Breast epithelium (tissue), 4 donors: ENCODE data around the gene C2orf78. TPM values are rescaled to one million over a fixed set of nuclear protein-coding genes. Genes with fewer than 3 reads are reported as not detected.
"Not testable (repeated sequence)": the region's sequence is repeated elsewhere in the genome, so short reads cannot be mapped to it uniquely, and the experiment has no call there.

Experiments
- DNase-seq, 2 donors: peaks; one replicate each; pipeline ENCODE4 v3.0.0-alpha.2; 2019; ENCODE audit warnings: low spot score in 2 of 2
- H3K27ac ChIP-seq, 2 donors: fragments of 200-600 bp; sonication (generic) in 1 of 2; one replicate each; pipeline ENCODE4 v1.5.1; 2016 to 2019; ENCODE audit warnings: mild to moderate bottlenecking in 1 of 2
- H3K27me3 ChIP-seq, 2 donors: fragments of 200-600 bp; sonication (generic) in 1 of 2; one replicate each; pipeline versions ENCODE4 v1.5.1 to v1.6.0; 2017 to 2019; ENCODE audit warnings: control low read depth in 1 of 2, mild to moderate bottlenecking in 1 of 2
- H3K36me3 ChIP-seq: fragments of 200-600 bp; one replicate; pipeline ENCODE4 v1.5.1; 2019
- H3K4me1 ChIP-seq, 2 donors: fragments of 200-600 bp; sonication (generic); one replicate each; pipeline ENCODE4 v1.5.1; 2016 to 2019; ENCODE audit warnings: control low read depth in 1 of 2
- H3K4me3 ChIP-seq, 3 donors: fragments of 200-600 bp; sonication (generic); 1 replicate in 2 of 3; 2 replicates in 1 of 3; pipeline ENCODE4 v1.5.1; 2016 to 2019; ENCODE audit warnings: mild to moderate bottlenecking in 3 of 3, moderate library complexity in 2 of 3
- H3K9me3 ChIP-seq, 2 donors: fragments of 200-600 bp; sonication (generic) in 1 of 2; one replicate each; pipeline ENCODE4 v1.5.1; 2016 to 2019; ENCODE audit warnings: control low read depth in 1 of 2
- CTCF ChIP-seq, 3 donors: fragments of 450-650 bp; IDR thresholded peaks; one replicate each; pipeline ENCODE4 v1.5.1; 2016 to 2017; ENCODE audit warnings: antibody characterized with exemption in 3 of 3, mild to moderate bottlenecking in 3 of 3, moderate library complexity in 3 of 3
- POLR2A ChIP-seq: fragments of 450-650 bp; IDR thresholded peaks from one replicate; pipeline ENCODE4 v1.6.1; 2016; ENCODE audit warnings: antibody characterized with exemption, mild to moderate bottlenecking, moderate library complexity
- POLR2AphosphoS5 ChIP-seq, 3 donors: sonication (generic); formaldehyde crosslinking; IDR thresholded peaks; one replicate each; pipeline ENCODE4 v1.6.1; 2017; ENCODE audit warnings: antibody characterized with exemption in 3 of 3
- intact Hi-C: fragments of 100-400 bp; cut with DNase I; formaldehyde crosslinking; loops from one replicate; pipeline ENCODE4 v1.15.1; 2023; ENCODE audit warnings: low total_unique reads
- total RNA-seq, 3 donors: library from RNA; depleted of rRNA; stranded (reverse); fragments of >200 nt; gene quantifications; one replicate each; pipeline ENCODE4 v1.1.0, GENCODE V29; 2016

C2orf78 gene
- total RNA-seq, 3 donors from 2014 or later: not detected

- H3K27ac ChIP-seq: peak overlapping the region in 1 of 2 donors; percentile 40
- H3K27me3 ChIP-seq: no peaks in the 10 kb centered on the region
- DNase-seq: no peak
- no peaks in the 10 kb centered on the region for H3K36me3 ChIP-seq
- TF ChIP-seq CTCF (IDR thresholded peaks at IDR 0.05) (no peak), POLR2AphosphoS5 (IDR thresholded peaks at IDR 0.05) (peak in 1 of 3 donors; percentile 44), POLR2A (no peak)
- no peak overlapping the region for H3K4me3 ChIP-seq
- H3K4me1 ChIP-seq: no peaks in the 10 kb centered on the region
- no peaks in the 10 kb centered on the region for H3K9me3 ChIP-seq
- intact Hi-C loops: no loop called here
These were observed 37.7 kb upstream of the C2orf78 start for GRCh38 chr2:73746015-73746876.

GRCh38 chr2:73746877-73747208, 37.1 kb upstream of the C2orf78 start:
- Histone ChIP-seq H3K4me3 (no peak overlapping the region), H3K9me3 (no peaks in the 10 kb centered on the region), H3K27ac (no peak overlapping the region), H3K27me3 (no peaks in the 10 kb centered on the region), H3K4me1 (no peaks in the 10 kb centered on the region), H3K36me3 (no peaks in the 10 kb centered on the region)
- DNase-seq: no peak
- intact Hi-C loops: loop anchor here (1.0 kb wide), 1 partner anchor 10 kb away; no protein-coding TSS in a partner anchor
- TF ChIP-seq POLR2AphosphoS5 (IDR thresholded peaks at IDR 0.05): no peak
- no peak for TF ChIP-seq CTCF (IDR thresholded peaks at IDR 0.05)
- TF ChIP-seq POLR2A: no peak

GRCh38 chr2:73749314-73749713, 34.7 kb upstream of the C2orf78 start:
- H3K27ac ChIP-seq: no peak overlapping the region
- H3K36me3 ChIP-seq: no peaks in the 10 kb centered on the region
- no peaks in the 10 kb centered on the region for H3K9me3 ChIP-seq
- H3K4me1 ChIP-seq: no peaks in the 10 kb centered on the region
- TF ChIP-seq CTCF (IDR thresholded peaks at IDR 0.05) (no peak), POLR2AphosphoS5 (IDR thresholded peaks at IDR 0.05) (no peak)
- intact Hi-C loops: no loop called here
- no peaks in the 10 kb centered on the region for H3K27me3 ChIP-seq
- no peak for DNase-seq
- no peak overlapping the region for H3K4me3 ChIP-seq

GRCh38 chr2:73754332-73754731, 29.7 kb upstream of the C2orf78 start:
- not testable (repeated sequence) for H3K36me3 ChIP-seq

GRCh38 chr2:73759285-73759764, 24.7 kb upstream of the C2orf78 start:
- Histone ChIP-seq H3K4me3 (no peak overlapping the region), H3K27ac (no peak overlapping the region), H3K36me3 (no peaks in the 10 kb centered on the region), H3K4me1 (no peaks in the 10 kb centered on the region), H3K9me3 (no peaks in the 10 kb centered on the region), H3K27me3 (no peaks in the 10 kb centered on the region)
- no peak for TF ChIP-seq CTCF (IDR thresholded peaks at IDR 0.05)
- TF ChIP-seq POLR2A: no peak
- TF ChIP-seq POLR2AphosphoS5 (IDR thresholded peaks at IDR 0.05): no peak
- intact Hi-C loops: no loop called here
- DNase-seq: no peak

More at GRCh38 chr2:73754332-73754731, 29.7 kb upstream of the C2orf78 start:
- H3K27me3 ChIP-seq, intact Hi-C loops, DNase-seq, H3K27ac ChIP-seq, H3K4me3 ChIP-seq, H3K4me1 ChIP-seq, H3K9me3 ChIP-seq: not testable (repeated sequence)
